Epithelial cell of proximal tubule (primary cell): Measurements from ENCODE around the gene DYRK3. TPM values are rescaled to one million over a fixed set of nuclear protein-coding genes. Genes with fewer than 3 reads are reported as not detected.

Experiments used
- DNase-seq: peaks from one replicate; pipeline ENCODE4 v3.0.0-alpha.2; 2011; ENCODE audit warnings: low read depth
- H3K4me3 ChIP-seq: 2 replicates; pipeline ENCODE4 v1.5.1; 2011; ENCODE audit warnings: low read depth, mild to moderate bottlenecking, low read length
- CTCF ChIP-seq: conservative IDR thresholded peaks from 2 replicates; pipeline ENCODE4 v1.5.1; 2012; ENCODE audit warnings: low read depth, mild to moderate bottlenecking, low read length
- total RNA-seq: library from RNA; depleted of rRNA; stranded (reverse); fragments of >200 nt; gene quantifications from 2 replicates; pipeline ENCODE4 v1.2.3, GENCODE V29; 2015

Gene DYRK3
- total RNA-seq, 1 donor from 2014 or later, result 2.9 TPM

GRCh38 chr1:206591226-206591625 is 44.1 kb upstream of the DYRK3 start:
- no peak for TF ChIP-seq CTCF
- no peak for DNase-seq
- H3K4me3 ChIP-seq, result no peak overlapping the region

- no peak overlapping the region for H3K4me3 ChIP-seq
- no peak for TF ChIP-seq CTCF
- no peak for DNase-seq
Observed at GRCh38 chr1:206591696-206592095, 43.6 kb upstream of the DYRK3 start.

GRCh38 chr1:206593351-206593925 is 41.9 kb upstream of the DYRK3 start:
- H3K4me3 ChIP-seq, result no peak overlapping the region
- no peak for DNase-seq
- TF ChIP-seq CTCF, result no peak

GRCh38 chr1:206595581-206596318 is 39.6 kb upstream of the DYRK3 start:
- no peak for TF ChIP-seq CTCF
- no peak for DNase-seq

GRCh38 chr1:206596319-206596666 is 39.0 kb upstream of the DYRK3 start:
- DNase-seq, result no peak
- TF ChIP-seq CTCF, result no peak
- no peak overlapping the region for H3K4me3 ChIP-seq

More at GRCh38 chr1:206595581-206596318, 39.6 kb upstream of the DYRK3 start:
- H3K4me3 ChIP-seq, result no peak overlapping the region

- no peak for TF ChIP-seq CTCF
- DNase-seq, result no peak
- H3K4me3 ChIP-seq, result no peak overlapping the region
Observed at GRCh38 chr1:206600527-206600926, 34.8 kb upstream of the DYRK3 start.

- no peak for DNase-seq
- no peak overlapping the region for H3K4me3 ChIP-seq
- no peak for TF ChIP-seq CTCF
Observed at GRCh38 chr1:206604861-206605260, 30.5 kb upstream of the DYRK3 start.
